HTR-8/SVneo (cell line): Measurements from ENCODE around the gene OPN3.

Source experiments
- DNase-seq: peaks from one replicate; pipeline ENCODE4 v3.0.0; 2011; ENCODE audit warnings: low spot score, mixed read lengths; ENCODE audit not compliant: insufficient read length
- FAIRE-seq: peaks from 2 replicates; lab custom pipeline; 2011; peaks lifted over from hg19 to GRCh38; lab: Jason Lieb, UNC

The OPN3 gene

DNA sequence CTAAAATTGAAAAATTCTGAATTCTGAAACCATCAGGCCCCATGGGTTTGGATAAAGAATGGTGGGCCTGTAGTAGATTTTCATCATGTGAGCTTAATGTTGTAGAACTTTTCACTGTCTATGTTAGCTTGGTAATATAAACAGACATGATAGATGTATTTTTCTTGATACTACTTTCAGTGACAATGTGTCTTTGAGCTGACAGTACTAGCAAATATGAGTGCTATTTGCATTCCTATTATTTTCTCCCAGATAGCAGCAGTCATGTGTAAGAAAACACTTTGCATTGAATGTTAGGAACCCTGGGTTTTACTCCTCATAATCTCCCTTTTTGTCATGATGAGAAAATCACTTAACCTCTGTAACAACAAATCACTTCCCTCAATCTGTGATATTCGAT is 89.9 kb downstream of the OPN3 start:
- no peak for FAIRE-seq
- DNase-seq = no peak

DNA sequence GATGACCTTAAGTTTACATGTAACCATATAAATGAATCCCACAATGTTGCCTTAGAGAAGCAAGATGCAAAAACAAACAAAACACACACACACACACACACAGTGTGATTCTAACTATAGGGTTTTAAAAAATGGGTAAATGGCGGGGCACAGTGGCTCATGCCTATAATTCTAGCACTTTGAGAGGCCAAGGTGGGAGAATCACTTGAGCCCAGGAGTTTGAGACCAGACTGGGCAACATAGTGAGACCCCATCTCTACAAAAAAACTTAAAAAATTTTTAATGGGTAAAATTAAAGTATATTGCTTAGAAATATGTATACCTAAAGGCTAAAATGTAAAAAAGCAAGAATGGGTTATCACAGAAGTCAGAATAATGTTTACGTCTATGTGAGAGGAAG is 92.2 kb downstream of the OPN3 start:
- DNase-seq (no peak), FAIRE-seq (no peak)
